Liver (tissue), 9 donors: Measurements from ENCODE around the gene PHYKPL. TPM values are rescaled to one million over a fixed set of nuclear protein-coding genes. Genes with fewer than 3 reads are reported as not detected.

Source experiments
- DNase-seq: peaks from one replicate; pipeline ENCODE4 v3.0.0-alpha.2; 2017; ENCODE audit warnings: low spot score
- H3K27ac ChIP-seq, 2 donors: one replicate each; pipeline ENCODE4 v1.7.0; 2013; ENCODE audit warnings: inconsistent platforms in 2 of 2, low read length in 2 of 2, control low read depth in 1 of 2, low read depth in 1 of 2, mild to moderate bottlenecking in 1 of 2
- H3K27me3 ChIP-seq, 4 donors: one replicate each; pipeline versions ENCODE4 v1.6.1 to v1.7.0; 2013; ENCODE audit warnings: low read length in 3 of 4, inconsistent platforms in 1 of 4, mild to moderate bottlenecking in 1 of 4, moderate library complexity in 1 of 4; ENCODE audit not compliant: control insufficient read depth in 4 of 4, insufficient read depth in 4 of 4
- H3K36me3 ChIP-seq, 4 donors: one replicate each; pipeline versions ENCODE4 v1.6.1 to v1.7.0; 2013; ENCODE audit warnings: low read length in 3 of 4, mild to moderate bottlenecking in 3 of 4, low read depth in 1 of 4, moderate library complexity in 1 of 4; ENCODE audit not compliant: control insufficient read depth in 4 of 4, insufficient read depth in 3 of 4
- H3K4me1 ChIP-seq, 4 donors: one replicate each; pipeline versions ENCODE4 v1.6.1 to v1.7.0; 2013; ENCODE audit warnings: low read length in 3 of 4, mild to moderate bottlenecking in 3 of 4, moderate library complexity in 1 of 4; ENCODE audit not compliant: control insufficient read depth in 4 of 4, insufficient read depth in 4 of 4
- H3K4me3 ChIP-seq, 3 donors: one replicate each; pipeline versions ENCODE4 v1.6.1 to v1.7.0; 2013; ENCODE audit warnings: low read length in 3 of 3, control low read depth in 1 of 3, low read depth in 1 of 3, mild to moderate bottlenecking in 1 of 3
- H3K9ac ChIP-seq, 2 donors: one replicate each; pipeline ENCODE4 v1.7.0; 2013; ENCODE audit warnings: low read length in 2 of 2, mild to moderate bottlenecking in 2 of 2, moderate library complexity in 2 of 2, control low read depth in 1 of 2, low read depth in 1 of 2
- H3K9me3 ChIP-seq, 4 donors: one replicate each; pipeline versions ENCODE4 v1.6.1 to v1.7.0; 2013; ENCODE audit warnings: low read length in 3 of 4; ENCODE audit not compliant: control insufficient read depth in 4 of 4
- ATF3 ChIP-seq: IDR thresholded peaks from 2 replicates; pipeline ENCODE4 v1.6.1; 2016; ENCODE audit warnings: antibody characterized with exemption
- CTCF ChIP-seq: fragments of 150-350 bp; IDR thresholded peaks from 2 replicates; pipeline ENCODE4 v1.5.1; 2017; ENCODE audit warnings: improper control_type of control experiment, low read depth, low read length; ENCODE audit not compliant: missing input control
- EGR1 ChIP-seq, 2 donors: IDR thresholded peaks; 2 replicates each; pipeline ENCODE4 v1.6.1; 2016 to 2018; ENCODE audit warnings: antibody characterized with exemption in 2 of 2, low read depth in 2 of 2
- FOXA2 ChIP-seq: IDR thresholded peaks from 2 replicates; pipeline ENCODE4 v1.6.1; 2016; ENCODE audit warnings: antibody characterized with exemption
- GABPA ChIP-seq, 2 donors: IDR thresholded peaks in 1 of 2; conservative IDR thresholded peaks in 1 of 2; 2 replicates each; pipeline ENCODE4 v1.6.1; 2016; ENCODE audit warnings: antibody characterized with exemption in 2 of 2, mild to moderate bottlenecking in 1 of 2, moderate library complexity in 1 of 2
- HNF4A ChIP-seq, 2 donors: conservative IDR thresholded peaks; 2 replicates each; pipeline ENCODE4 v1.6.1; 2016; ENCODE audit warnings: antibody characterized with exemption in 2 of 2, mild to moderate bottlenecking in 2 of 2
- HNF4G ChIP-seq: IDR thresholded peaks from 2 replicates; pipeline ENCODE4 v1.6.1; 2016; ENCODE audit warnings: antibody characterized with exemption
- MAX ChIP-seq: IDR thresholded peaks from 2 replicates; pipeline ENCODE4 v1.6.1; 2016; ENCODE audit warnings: antibody characterized with exemption
- NR2F2 ChIP-seq: IDR thresholded peaks from 2 replicates; pipeline ENCODE4 v1.6.1; 2016; ENCODE audit warnings: antibody characterized with exemption
- RAD21 ChIP-seq, 2 donors: IDR thresholded peaks; 2 replicates each; pipeline ENCODE4 v1.6.1; 2016; ENCODE audit warnings: antibody characterized with exemption in 2 of 2, mild to moderate bottlenecking in 2 of 2
- REST ChIP-seq: IDR thresholded peaks from 2 replicates; pipeline ENCODE4 v1.6.1; 2016; ENCODE audit warnings: antibody characterized with exemption, mild to moderate bottlenecking
- RXRA ChIP-seq, 2 donors: IDR thresholded peaks; 2 replicates each; pipeline ENCODE4 v1.6.1; 2017 to 2018; ENCODE audit warnings: antibody characterized with exemption in 2 of 2, mild to moderate bottlenecking in 1 of 2
- SP1 ChIP-seq: IDR thresholded peaks from 2 replicates; pipeline ENCODE4 v1.6.1; 2018; ENCODE audit warnings: antibody characterized with exemption, mild to moderate bottlenecking
- TAF1 ChIP-seq: conservative IDR thresholded peaks from 2 replicates; pipeline ENCODE4 v1.6.1; 2016; ENCODE audit warnings: antibody characterized with exemption, mild to moderate bottlenecking
- YY1 ChIP-seq: IDR thresholded peaks from 2 replicates; pipeline ENCODE4 v1.6.1; 2016; ENCODE audit warnings: antibody characterized with exemption, mild to moderate bottlenecking
- ZBTB33 ChIP-seq: IDR thresholded peaks from 2 replicates; pipeline ENCODE4 v1.6.1; 2016; ENCODE audit warnings: antibody characterized with exemption
- WGBS: extraction: QIAGEN DNeasy Blood & Tissue Kit; methylation state at CpG from one replicate; pipeline ENCODE4 v1.1.7; 2013; 5-methylcytosine and 5-hydroxymethylcytosine counted together
- polyA plus RNA-seq, 2 donors: library from polyadenylated mRNA; stranded (reverse) in 1 of 2; unstranded in 1 of 2; fragments of 200-250 nt in 1 of 2; fragments of >200 nt in 1 of 2; fragmentation: Nextera tagmentation in 1 of 2; extraction: Ambion mirVana in 1 of 2; gene quantifications; one replicate each; pipeline versions ENCODE4 v1.2.1 to v1.2.3, GENCODE V29; 2013 to 2015
- total RNA-seq, 2 donors: library from RNA; depleted of rRNA; stranded (reverse); fragments of >200 nt; gene quantifications; one replicate each; pipeline ENCODE4 v1.2.3, GENCODE V29; 2014
- donor health status: healthy.
- donor health status: healthy.
- donor health status: healthy.
- donor health status: healthy.
- donor health status: healthy.

Gene PHYKPL
- total and polyA plus RNA-seq, 4 donors: 25.6 to 103 (median 45.0) TPM

- Histone ChIP-seq H3K27me3 (no peaks in the 10 kb centered on the region), H3K36me3 (no peaks in the 10 kb centered on the region), H3K9me3 (no peaks in the 10 kb centered on the region), H3K4me3 (no peak overlapping the region), H3K27ac (no peak overlapping the region), H3K9ac (no peak overlapping the region), H3K4me1 (peaks cover 4 to 17% (median 6%) of the 10 kb centered on the region in 4 donors)
- no peak for DNase-seq
- WGBS: 96% methylated on average over 4 of the region's 4 CpGs
- no peak for TF ChIP-seq TAF1
- no peak for TF ChIP-seq RAD21 (IDR thresholded peaks at IDR 0.05)
- TF ChIP-seq RXRA (IDR thresholded peaks at IDR 0.05): no peak
- no peak for TF ChIP-seq GABPA (IDR thresholded peaks at IDR 0.05 in 1 of 2, conservative IDR thresholded peaks at IDR 0.05 in 1 of 2)
- TF ChIP-seq REST: no peak
- TF ChIP-seq YY1: no peak
- TF ChIP-seq MAX: no peak
- TF ChIP-seq HNF4A (conservative IDR thresholded peaks at IDR 0.05): no peak
- TF ChIP-seq HNF4G: no peak
- no peak for TF ChIP-seq ATF3
- no peak for TF ChIP-seq NR2F2
- no peak for TF ChIP-seq EGR1 (IDR thresholded peaks at IDR 0.05; ENCODE audit: low read depth in 2 of 2)
- TF ChIP-seq FOXA2: no peak
- no peak for TF ChIP-seq CTCF
- no peak for TF ChIP-seq ZBTB33
- no peak for TF ChIP-seq SP1
Observed at GRCh38 chr5:178191661-178192060, 40.9 kb downstream of the PHYKPL start.

- Histone ChIP-seq H3K27ac (no peak overlapping the region), H3K9me3 (no peaks in the 10 kb centered on the region), H3K27me3 (no peaks in the 10 kb centered on the region), H3K4me3 (no peak overlapping the region), H3K4me1 (peaks cover 0 to 9% (median 0%) of the 10 kb centered on the region in 4 donors), H3K36me3 (no peaks in the 10 kb centered on the region), H3K9ac (no peak overlapping the region)
- WGBS: 31% methylated on average over 2 of the region's 2 CpGs
- DNase-seq: no peak
- TF ChIP-seq RXRA (IDR thresholded peaks at IDR 0.05) (peak in 1 of 2 donors; percentile 58), SP1 (peak; percentile 54), TAF1 (no peak), ZBTB33 (no peak), GABPA (IDR thresholded peaks at IDR 0.05 in 1 of 2, conservative IDR thresholded peaks at IDR 0.05 in 1 of 2) (no peak), YY1 (no peak), HNF4A (conservative IDR thresholded peaks at IDR 0.05) (peak in 1 of 2 donors; percentile 24)
Observed at GRCh38 chr5:178189433-178189832, 43.2 kb downstream of the PHYKPL start.
